Retina (tissue), 1 donor: Measurements from ENCODE around the gene SOHLH1.
A peak's percentile ranks its signal among the peaks of the same experiment; 100 is the strongest.

Source experiments
- DNase-seq: peaks from one replicate; pipeline ENCODE4 v3.0.0-alpha.2; 2016

SOHLH1 gene

DNA sequence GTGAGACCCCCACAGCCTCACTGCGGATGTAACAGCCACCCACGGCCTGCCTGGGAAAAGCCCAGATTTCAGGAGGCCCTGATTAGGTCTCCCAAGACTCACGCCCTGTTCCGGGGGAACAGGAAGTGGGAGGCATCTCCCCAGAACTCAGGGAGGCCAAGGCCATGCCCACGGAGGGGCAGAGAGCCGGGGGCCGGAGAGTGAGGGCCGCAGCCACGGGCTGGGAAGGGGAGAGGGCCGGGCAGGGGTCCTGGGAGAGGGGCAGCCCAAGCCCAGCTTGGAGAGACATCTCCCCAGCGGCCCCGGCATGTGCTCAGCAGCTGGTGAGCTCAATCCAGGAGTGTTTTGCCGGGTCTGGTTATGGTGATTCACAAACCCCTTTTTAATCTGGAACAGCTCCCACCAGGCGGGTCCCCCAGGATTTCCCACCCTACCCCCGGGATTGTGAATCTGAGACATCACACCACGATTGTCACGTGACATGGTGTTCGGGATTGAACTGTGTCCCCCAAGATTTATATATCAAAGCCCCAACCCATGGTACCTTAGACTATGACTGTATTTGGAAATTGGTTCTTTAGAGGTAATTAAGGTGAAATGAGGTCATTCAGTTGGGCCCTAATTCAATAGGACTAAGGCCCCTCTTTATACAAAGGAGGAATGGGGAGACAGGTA lies 29.3 kb upstream of the SOHLH1 start:
- no peak for DNase-seq

DNA sequence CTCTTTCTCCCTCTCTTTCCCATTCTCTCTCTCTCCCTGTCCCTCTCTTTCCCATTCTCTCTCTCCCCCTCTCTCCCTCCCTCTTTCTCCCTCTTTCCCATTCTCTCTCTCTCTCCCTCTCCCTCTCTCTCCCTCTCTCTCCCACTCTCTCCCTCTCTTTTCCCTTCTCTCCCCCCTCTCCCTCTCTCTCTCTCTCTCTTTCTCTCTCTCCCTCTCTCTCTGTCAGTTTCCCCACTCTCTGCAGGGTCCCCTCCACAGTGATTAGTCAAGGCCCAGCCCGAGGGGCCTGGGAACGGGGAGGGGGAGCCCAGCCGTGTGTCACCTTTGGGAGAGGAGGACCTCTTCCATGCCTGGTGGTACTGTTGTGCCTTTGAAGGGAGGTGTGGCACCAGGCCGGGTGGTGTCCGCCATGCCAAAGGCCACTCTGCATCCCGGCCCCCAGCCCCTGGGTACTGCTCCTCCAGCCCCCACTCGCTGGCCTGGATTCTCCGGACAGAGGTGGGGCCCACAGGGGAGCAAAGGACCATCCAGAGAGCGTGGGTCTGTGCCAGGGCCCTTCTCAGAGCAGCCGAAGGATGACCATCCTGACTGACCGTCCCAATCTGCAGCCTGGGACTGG lies 28.1 kb upstream of the SOHLH1 start:
- DNase-seq, result no peak

DNA sequence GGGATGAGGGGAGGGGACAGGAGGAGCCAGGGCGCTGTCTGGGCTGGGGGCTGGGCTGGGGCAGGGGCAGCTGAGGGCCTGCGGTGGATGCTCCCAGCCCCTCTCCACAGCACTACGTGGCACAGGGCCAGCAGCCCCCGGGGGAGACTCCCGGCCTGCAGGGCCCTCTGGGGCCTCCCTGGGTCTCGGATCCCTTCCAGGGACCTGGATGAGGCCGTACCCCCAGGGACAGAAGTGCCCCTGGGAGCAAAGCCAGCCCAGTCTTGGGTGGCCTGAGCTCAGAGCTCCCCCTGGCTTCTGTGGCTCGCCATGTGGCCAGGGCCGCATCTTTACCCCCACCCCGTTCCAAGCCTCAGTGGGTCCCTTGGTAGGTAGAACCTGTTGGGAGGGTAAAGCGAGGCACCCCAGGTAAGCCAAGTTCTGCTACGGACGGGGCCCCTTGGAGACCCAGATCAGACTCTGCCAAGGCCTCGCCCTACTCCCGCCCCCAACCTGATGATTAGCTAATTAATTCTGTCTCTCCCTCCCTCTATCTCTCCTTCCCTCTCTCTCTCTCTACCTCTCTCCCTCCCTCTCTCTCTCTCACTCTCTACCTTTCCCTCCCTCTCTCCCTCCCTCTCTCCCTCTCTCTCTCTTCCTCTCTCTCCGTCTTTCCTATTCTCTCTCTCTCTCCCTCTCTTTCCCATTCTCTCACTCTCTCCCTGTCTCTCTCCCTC lies 27.0 kb upstream of the SOHLH1 start:
- DNase-seq, result no peak

DNA sequence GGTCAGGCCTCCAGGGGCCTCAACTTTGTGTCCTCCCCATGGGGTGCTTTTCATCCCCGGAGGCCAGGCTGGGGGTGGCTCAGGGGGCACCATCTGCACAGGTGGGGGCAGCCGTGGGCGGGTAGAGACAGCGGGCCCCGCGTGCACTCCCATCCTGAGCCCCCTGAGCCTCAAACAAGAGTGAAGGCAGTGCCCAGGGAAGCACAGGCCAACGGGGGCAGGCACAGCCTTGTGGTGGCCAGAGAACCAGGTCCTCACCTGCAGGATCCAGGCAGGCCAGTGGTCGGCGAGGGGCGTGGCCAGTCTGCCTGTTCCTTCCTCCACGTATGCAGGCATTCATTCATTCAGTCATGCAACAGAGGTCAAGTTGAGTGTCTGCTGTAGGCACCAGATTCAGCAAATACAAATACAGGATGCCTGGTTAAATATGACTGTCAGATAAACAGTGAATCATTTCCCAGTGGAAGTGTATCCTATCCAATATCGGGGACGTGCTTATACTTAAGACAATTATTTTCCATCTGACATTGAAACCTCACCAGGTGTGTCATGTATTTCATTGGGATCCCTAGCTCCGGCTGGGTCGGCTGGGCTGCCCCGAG lies 25.0 kb upstream of the SOHLH1 start:
- DNase-seq, result no peak

DNA sequence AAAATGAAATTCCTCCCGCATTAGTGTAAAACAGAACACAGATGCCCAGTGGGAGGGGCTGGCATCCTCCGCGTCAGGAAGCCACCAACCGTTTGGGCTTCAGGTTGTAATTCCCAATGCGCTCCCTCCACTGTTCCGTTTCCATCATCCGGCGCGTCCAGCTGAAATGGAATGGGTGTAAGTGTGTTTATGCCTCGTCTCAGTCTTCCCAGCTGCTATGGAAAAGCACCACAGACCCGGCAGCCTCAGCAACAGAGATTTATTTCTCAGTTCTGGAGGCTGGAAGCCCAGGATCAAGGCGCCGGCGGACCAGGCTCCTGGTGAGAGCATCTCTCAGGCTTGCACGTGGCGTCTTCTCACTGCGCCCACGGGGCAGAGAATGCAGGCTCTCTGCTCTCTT lies 23.1 kb upstream of the SOHLH1 start:
- no peak for DNase-seq

DNA sequence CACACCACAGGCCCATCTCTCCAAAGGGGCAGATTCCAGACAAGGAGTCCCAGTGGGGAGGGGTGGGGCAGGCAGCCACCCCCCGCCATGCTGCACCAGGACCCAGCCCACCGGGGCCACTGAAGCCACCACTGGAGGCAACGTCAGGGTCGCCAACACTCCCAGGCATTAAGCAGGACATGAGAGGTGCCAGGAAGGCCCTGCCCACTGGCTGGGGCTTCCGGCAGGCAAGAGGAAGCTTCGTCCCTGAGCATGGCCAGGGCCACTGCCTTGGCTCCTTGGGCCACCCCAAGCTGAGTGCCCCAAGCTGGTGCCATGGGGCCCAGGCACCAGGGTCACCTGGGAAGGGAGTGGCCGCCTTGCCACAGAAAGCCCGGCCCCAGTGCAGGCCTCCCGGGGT lies 20.2 kb upstream of the SOHLH1 start:
- no peak for DNase-seq

DNA sequence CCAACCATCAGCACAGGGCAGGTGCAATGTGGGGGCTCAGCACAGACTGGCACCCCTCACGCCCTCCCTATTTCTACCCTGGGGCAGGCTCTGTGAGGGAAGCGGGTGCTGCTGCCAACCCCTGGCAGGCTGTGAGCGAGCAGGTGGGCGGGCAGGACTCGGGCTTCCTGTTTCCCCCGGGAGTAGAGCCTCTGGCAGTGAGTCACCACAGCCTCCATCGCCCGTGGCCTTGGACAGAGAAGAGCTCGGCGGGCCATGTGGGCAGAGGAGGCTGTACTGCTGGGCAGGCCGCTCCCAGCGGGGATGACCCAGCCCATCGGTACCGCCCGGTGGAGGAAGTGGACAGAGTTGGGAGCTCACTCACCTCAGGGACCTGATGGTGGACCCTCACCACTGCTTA lies 19.3 kb upstream of the SOHLH1 start:
- DNase-seq, result no peak

DNA sequence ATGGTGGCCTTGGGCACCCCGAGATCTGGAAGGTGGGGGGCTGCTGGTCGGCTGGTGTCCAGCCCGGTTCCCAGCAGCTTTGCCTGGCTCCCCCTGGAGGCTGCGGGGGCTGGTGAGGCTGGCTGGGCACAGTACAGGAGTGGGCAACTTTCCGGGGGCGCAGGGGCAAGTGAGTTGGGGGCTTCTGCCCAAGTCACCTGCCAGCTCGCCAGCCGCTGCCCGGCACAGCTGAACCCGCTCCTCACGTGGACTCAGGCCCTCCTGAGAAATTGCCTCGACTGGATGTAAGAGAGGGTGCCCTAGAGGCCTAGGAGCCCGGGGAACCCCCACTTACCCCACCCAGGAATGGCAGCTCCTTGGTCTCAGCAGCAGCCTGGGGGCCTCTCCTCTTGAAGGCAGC lies 18.1 kb upstream of the SOHLH1 start:
- DNase-seq, result no peak

DNA sequence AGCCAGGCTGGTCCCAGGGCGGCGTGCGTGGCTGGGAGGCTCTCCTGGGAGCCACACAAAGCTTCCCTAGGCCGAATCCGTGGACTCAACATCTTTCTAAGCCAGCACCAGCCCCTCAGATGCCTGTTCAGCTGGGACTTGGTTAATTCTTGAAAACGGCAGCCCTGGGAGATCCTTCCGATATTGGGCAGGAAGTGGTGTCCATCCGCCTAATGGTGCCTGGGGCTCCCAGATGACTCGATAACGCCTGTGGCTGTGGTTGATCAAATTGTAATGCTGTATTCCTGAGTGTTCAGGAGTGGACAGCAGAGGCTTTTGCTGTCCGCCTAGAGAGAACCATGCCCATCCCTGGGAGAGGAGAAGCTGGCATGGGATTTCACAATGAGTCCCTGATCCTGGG lies 16.8 kb upstream of the SOHLH1 start:
- no peak for DNase-seq

DNA sequence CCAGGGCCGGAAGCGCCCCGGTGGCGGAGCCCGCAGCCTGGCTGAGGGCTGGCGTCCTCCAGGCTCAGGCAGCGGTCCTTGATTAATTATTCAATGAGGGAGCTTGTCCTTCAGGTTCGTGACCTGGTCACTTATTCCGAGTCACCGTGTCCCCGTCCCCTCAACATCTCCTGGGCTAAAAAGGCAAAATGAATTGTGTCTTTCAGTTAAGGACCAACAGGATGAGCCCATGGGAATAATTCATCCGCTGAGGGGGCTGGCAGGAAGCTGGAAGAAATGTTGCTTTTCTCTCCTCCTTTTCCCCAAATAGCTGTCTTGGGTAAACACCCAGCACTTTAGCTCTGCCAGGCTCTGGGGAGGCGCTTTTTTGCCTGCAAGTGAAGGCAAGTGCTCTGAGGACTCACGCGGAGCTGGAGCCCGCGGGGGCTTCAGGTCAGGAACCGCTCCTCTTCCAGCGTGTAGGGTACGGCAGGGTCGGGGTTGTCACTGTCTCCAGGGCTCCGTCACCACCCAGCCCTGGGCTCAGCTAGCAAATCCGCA lies 15.8 kb upstream of the SOHLH1 start:
- no peak for DNase-seq

DNA sequence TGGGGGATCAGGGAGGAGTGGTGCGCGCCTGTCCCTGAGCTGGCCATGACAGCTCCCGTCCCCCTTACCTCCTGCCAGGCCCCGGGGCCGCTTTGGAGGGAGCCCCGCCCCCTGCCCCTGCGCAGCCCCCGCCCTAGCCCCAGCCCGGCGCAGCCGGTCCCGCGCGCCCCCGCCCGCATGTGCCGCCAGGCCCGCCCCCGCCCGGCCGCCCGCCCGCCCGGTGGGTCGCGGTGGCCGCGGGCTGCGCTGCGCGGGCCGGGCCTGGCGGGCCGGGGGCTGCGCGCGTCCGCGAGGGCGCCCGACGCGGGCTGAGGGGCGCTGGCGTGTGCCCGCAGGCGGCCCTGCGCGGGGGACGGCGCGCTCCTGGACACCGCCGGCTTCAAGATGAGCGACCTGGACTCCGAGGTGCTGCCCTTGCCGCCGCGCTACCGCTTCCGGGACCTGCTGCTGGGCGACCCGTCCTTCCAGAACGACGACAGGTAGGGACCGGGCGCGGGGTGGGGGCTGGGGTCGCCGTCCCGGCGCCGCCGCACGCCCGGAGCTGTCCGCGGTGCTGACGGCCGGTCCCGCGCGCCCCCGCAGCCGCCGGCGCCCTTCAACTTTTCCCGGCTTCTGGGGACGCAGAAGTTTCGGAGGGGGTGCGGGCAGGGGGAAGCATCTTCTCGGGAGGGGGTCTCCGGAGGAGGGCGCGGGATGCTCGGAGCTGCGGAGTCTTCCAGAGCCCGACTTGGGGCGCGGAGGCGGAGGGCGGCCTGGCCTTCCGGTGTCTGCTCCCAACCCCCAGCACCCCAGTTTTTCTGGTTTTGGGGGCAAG lies 15.2 kb upstream of the SOHLH1 start:
- DNase-seq, result peak; percentile 53

DNA sequence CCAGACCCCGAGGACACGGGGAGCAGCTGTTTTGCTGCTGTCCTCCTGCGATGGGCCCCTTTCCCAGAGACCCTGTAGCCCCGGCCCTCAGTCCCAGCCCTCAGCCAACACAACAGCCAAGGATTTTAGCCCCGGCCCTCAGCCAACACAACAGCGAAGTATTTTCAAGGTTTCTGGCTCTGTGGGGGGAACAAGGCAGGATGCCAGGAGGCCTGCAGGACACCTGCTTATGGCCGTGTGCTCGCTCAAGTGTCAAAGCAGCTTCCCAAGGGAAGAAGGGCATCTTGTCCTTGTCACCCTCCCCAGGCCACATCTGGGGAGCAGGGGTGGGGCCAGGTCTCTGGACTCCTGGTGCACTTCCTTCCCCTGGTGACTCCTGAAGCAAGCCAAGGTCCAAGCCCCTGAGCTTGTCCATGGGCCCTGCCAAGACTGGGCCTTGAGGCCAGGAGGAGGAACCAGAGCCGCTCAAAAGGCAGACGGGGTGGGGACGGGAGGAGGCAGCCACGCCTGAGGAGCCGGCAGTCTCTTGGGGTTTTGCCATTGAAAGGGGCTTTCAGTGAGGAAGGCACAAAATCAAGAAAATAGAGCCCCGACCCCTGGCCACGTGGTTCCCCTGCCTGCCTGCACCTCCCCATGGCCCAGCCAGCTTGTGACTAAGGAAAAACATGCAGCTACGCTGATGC lies 13.5 kb upstream of the SOHLH1 start:
- peak; percentile 11 for DNase-seq

DNA sequence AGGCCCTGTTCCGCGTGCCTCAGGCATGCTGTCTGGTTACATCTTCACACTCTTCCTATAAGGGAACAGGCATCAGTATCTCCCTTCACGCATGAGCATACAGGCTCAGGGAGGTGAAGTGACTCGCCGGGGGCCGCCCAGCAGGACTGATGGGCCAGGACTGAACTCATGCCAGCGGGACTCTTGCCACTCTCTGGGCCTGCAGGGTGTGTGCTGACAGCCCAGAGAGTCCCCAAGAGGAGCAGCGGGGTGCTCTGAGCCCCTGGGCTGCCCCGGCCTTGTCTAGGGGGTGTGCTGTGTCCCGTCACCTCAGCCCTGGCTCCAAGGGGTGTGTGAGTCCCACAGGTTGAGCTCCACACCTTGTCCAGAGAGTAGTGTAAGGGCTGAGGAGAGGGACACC lies 12.6 kb upstream of the SOHLH1 start:
- DNase-seq, result peak; percentile 2

DNA sequence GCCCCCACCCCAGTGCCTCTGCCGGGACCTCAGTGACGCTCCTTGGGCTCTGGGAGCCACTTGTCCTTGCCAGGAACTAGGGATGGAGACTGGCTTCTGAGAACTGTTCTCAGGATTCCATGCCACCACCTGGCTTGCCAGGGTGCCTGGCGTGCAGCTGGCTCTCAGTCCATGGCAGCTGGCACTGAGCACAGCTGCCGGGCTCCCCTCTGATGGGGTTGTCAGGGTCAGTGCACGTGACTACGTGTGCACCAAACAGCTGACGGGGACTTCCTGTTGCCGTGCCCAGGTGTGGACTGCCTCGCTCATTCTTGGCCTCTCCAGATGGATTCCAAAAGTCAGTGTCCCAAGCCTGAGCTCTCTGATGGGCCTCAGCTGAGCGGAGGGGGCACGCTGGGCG lies 12.1 kb upstream of the SOHLH1 start:
- no peak for DNase-seq

DNA sequence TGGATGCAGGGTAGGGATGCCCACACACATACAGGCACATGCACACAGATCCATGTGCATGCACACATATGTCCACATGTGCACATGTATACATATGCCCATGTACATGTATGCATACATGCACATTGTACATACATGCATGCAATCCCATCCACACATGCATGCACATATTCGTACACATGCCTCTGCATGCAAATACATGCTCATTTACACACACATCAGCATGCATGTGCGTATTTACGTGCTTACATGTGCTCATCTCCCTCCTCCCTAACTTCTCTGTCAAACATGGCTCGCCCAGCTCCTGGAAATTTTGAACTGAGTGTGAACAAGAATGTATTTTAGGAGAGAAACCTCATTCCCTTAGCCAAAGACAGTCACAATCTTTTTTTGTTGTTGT lies 8.9 kb upstream of the SOHLH1 start:
- DNase-seq, result no peak

DNA sequence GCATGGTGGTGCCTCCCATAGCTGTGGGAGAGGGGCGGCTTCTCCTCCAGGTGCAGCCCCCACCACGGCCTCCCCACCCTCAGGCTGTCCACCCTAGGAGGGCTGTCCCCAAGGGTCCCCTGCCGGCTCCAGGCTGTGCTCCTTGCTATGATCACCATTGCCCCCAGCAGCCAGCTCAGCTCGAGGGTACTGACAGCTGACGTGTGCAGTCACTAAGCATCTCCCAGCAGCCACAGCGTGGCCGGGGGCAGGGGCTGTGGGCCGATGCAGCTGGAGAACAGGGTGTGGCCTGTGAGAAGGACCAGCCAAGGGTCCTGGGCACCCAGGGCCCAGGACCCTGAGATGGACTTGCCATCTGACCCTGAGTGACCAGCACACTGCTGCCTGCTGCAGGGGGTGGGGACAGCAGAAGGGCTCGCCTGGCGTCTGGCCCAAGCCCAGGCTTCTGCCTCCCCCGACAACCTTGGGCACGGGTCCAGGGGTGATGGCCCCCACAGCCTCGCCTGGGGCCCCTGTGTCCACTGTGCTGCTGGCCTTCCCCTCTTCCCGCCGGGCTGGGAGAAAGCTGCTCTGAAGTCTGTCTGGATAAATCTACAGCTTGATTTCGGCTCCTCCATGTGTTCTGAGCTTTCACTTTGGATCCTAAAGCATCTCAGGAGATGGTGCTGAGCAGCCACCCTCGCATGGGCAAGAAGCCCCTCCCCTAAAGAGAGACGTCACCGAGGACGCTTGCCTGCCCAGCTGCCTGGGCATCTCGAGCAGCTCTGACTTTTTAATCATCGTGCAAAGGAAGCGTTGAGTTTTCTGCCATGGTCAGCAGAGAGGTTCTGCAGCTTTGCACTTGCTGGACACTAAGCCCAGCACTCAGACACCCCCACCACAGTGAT lies 8.2 kb upstream of the SOHLH1 start:
- no peak for DNase-seq

DNA sequence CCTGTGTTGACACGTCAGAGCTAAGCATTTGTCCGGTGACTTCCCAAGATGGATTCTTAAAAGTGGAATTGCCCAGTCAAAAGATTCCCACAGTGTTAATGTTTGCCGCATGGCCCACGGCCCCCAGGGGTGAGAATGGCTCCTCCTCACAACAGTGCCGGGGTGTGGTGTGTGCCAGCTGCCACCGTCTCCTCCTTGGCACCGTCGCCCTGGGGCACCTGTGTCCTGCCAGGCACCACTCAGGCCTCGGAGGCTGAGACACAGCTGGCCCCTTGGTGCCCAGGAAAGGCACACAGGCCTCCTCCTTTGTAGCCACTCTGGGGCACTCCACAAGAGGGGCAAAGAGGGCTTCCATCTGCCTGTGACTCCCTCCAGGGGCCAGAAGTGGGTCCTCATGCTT lies 7.0 kb upstream of the SOHLH1 start:
- no peak for DNase-seq

DNA sequence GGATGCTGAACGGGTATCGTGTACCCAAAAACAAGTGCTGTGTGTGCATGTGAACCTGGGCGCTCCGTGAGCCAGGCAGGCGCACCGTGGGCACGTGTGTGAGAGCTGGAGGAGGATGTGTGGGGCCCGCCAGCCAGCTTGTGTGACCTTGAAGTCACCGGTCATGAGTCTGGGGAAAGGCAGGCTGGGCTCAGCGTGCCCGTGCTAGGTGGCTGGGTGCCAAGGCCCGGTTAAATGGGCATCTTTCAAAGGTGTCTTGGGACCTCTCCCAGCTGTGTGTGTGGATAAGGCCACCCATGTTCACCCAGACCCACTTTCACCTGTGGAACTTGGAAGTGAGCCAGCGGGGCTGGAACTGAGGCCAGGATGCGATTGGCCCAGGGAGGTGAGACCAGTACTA lies 6.1 kb upstream of the SOHLH1 start:
- no peak for DNase-seq

DNA sequence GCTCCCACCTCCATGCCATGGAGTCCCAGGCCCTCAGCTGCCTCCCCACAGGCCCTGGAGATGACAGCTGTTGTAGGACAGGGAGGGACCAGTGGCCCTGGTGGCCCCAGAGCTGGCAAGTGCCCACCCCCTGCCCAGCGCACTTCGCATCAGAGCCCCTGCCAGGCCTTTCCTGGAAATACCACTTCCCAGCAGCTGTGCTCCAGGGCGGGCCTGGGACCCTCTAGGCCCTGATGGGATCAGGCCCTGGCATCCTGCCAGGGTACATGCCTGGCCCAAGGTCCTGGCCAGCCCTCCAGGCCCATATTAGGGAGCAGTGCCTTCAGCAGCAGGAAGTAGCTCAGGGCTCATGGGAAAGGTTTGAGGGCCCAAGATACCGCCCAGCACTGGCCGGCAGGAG lies 5.2 kb upstream of the SOHLH1 start:
- DNase-seq, result no peak

DNA sequence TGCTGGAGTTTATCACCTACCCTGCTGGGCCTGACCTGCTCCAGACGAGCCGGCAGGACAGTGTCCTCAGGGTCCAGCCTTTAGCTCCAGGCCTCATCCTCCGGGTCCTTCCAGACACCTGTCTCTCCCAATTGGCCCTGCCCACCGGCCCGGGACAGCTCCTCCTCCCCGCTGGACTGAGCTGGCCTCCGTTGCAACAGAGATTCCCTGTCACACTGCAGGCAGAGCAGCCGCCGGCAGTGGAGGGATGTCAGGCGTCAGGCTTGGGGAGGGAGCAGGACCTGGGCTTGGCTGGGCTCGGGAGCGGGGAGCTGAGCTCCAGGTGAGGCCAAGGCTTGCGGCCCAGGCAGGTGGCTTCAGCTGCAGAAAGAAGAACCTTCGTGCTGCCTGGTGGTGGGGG lies 4.4 kb upstream of the SOHLH1 start:
- DNase-seq, result no peak
